NCI-H774 (cell line): ENCODE results near the gene KLC3.
"Not testable (repeated sequence)": the region's sequence is repeated elsewhere in the genome, so short reads cannot be mapped to it uniquely, and the experiment has no call there.

Source experiments
- DNase-seq: peaks from one replicate; lab custom pipeline; 2025; lab: John Stamatoyannopoulos, UW

The KLC3 gene

DNA sequence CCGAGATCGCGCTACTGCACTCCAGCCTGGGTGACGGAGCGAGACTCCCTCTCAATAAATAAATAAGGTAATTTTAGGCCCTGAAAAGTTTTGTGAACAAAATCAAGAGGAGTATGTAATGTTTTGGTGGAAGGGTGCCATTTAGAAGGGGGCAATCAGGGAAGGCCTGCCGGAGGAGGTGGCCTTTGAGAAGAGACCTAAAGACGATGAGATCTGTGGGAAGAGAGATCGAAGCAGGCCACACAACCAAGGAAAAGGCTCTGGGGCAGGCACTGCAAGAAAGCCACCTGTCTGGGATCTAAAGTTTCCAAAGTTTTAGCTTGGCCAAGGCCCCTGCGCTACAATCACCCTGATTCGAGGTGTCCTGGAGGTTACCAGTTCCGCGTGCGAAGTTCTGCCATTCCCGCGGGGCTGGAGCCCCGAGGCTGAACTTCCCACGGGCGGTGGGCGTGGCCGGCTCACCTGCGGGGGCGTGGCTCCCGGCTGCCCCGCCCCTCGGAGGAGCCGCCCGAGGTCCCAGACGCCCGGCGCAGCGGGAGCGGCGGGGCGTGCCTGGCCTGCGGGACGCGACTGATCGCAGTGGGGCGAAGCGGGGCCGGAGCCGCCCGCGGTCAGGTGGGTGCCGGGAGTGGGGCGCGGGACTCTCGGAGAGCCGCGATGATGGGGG, at the start of gene KLC3:
Gene KLC3 (plus strand): TSS at position 519 of the 667 bp plus-strand sequence. CDS start 4,792 bp downstream, outside the sequence.
- peak; percentile 52 for DNase-seq

DNA sequence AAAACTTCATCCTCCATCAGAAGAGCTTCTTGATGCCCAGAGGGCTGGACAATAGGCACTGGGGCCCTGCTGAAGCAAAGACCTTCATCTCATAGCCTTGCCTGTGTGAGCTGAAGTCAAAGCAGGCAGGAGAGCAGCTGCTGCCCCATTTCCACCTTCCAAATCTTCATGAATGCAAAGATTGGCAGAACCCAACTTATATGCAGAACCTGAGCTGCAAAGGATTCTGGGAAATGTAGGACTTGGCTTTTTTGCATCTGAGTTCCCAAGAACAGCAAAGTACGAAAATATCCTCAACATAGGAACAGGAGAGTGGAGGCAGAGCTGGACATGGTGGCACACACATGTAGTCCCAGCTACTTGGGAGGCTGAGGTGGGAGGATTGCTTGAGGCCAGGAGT, 48.7 kb upstream of the KLC3 start:
- no peak for DNase-seq

DNA sequence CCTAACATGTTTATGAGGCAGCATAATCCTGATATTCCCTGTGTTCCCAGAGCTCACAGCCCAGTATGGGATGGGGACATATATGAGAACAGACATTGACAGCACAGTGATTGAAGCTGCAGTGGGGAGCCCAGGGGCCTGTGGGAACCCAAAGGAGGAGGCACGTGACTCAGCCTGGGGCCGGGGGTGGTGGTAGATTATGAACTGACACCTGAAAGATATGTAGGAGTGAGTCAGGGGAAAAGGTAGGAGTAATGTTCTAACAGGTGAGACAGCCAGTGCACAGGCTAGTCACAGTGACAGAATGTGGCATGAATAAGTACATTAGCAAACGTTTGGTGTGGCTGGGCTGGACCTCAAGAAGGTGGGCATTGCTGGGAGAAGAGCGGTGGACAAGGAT, 46.9 kb upstream of the KLC3 start:
- no peak for DNase-seq

DNA sequence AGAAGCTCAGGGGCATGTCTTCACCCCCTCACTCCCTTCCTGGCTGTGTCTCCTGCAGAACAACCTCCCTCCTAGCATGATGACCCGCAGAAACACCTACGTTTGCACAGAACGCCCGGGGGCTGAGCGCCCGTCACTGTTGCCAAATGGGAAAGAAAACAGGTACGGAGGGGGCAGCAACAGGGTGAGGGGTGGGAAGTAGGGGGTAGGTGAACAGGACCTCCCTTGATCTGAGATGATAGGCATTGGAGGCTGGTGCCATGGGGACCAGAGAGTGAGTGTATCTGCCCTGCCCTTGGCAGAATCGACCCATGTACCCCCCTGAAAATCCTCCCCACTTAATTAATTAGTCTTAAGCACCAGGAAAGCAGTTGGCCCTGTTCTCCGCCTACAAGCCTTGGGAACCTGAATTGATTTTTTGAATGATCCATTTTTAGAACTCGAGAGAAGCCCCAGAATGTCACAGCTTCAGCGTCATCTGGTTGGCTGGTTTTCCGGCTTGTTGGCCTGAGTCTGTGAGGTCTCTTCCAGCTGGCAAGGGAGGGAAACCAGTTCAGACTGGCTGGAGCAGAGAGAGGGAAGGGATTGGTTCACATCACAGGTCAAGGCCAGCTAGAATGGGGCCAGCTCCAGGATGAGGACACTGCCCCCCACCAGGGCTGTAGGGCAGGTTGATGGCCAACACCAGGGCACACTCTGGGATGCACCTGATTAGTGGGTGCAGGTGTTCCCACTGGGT, 46.1 kb upstream of the KLC3 start:
- DNase-seq = no peak

DNA sequence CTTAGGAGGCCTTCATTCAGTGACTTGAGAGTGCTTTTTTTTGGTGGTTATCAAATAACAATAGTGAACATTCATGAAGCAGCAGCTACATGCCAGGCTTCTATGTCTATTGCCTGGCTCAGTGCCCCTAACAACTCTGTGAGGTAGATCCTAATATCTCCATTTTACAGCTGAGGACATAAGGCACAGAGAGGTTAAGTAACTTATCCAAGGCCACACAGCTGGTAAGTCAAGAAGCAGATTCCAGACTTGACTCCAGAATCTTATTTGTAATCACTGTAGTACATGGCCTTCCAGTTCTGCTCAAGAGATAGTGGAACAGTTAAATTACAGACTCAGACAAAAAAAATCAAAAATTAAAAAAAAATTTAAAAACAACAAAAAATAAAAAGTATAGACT, 44.7 kb upstream of the KLC3 start:
- DNase-seq = no peak

DNA sequence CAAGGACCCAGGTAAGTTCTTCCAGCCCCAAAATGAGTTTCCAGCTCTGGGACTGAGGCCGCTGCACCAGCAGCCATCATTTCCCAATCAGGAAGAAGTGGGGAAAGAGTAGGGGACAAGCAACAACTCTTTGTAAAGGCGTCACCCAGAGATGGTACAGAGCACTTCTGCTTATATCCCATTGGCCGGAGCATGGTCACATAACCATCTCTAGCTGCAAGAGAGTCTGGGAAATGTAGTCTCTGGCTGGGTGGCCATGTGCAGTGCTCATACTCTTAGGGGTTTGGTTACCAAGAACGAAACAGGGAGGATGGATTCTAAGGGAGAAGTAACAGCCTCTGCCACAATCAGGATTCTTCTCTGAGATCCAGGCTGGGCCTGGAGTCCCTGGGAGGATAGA, 44.2 kb upstream of the KLC3 start:
- DNase-seq = no peak

DNA sequence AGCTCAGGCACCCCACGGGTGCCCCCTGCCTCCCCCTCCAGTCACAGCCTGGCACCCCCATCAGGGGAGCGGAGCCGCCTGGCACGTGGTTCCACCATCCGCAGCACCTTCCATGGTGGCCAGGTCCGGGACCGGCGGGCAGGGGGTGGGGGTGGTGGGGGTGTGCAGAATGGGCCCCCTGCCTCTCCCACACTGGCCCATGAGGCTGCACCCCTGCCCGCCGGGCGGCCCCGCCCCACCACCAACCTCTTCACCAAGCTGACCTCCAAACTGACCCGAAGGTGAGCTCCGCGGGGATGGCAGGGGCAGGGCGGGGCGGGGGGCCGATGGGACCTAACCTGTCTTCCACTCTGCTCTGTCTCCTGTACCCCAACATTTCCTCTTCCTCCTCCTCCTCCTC, 42.9 kb upstream of the KLC3 start:
- DNase-seq = no peak

DNA sequence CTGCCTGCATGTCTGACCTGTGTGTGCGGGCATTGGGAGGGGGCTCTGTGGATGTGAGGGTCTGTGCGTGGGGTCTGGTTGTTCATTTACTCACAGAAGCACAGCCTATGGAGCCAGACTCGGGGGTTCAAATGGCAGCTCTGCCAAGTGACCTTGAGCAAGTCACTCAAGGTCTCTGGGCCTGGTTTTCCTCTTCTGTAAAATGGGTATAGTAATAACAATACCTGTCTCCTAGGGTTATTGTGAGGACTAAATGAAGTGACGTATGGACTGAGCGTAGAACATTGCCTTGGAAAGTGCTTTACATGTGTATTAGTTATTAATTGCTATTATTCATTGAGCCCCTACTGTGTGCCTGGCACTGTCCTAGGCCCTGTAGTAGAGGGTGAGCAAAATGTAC, 42.3 kb upstream of the KLC3 start:
- no peak for DNase-seq

DNA sequence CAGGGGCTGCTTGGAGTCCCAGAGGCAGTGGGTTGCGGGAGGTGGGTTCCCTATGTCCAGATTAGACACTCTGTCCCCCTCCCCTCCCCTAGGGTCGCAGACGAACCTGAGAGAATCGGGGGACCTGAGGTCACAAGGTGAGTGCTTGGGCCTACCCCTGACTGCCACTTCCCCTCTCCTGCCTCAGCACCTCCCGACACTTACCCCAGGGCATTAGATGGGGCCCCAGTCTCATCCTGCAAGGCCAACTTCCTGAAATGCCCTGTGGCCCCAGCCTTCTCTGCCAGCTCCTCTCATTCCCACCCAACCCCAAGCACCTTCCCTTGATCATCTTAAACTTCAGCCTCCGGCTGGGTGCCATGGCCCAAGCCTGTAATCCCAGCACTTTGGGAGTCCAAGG, 40.8 kb upstream of the KLC3 start:
- no peak for DNase-seq

DNA sequence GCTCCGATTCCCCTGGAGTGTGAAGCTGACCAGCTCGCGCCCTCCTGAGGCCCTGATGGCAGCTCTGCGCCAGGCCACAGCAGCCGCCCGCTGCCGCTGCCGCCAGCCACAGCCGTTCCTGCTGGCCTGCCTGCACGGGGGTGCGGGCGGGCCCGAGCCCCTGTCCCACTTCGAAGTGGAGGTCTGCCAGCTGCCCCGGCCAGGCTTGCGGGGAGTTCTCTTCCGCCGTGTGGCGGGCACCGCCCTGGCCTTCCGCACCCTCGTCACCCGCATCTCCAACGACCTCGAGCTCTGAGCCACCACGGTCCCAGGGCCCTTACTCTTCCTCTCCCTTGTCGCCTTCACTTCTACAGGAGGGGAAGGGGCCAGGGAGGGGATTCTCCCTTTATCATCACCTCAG, 38.1 kb upstream of the KLC3 start:
- no peak for DNase-seq

DNA sequence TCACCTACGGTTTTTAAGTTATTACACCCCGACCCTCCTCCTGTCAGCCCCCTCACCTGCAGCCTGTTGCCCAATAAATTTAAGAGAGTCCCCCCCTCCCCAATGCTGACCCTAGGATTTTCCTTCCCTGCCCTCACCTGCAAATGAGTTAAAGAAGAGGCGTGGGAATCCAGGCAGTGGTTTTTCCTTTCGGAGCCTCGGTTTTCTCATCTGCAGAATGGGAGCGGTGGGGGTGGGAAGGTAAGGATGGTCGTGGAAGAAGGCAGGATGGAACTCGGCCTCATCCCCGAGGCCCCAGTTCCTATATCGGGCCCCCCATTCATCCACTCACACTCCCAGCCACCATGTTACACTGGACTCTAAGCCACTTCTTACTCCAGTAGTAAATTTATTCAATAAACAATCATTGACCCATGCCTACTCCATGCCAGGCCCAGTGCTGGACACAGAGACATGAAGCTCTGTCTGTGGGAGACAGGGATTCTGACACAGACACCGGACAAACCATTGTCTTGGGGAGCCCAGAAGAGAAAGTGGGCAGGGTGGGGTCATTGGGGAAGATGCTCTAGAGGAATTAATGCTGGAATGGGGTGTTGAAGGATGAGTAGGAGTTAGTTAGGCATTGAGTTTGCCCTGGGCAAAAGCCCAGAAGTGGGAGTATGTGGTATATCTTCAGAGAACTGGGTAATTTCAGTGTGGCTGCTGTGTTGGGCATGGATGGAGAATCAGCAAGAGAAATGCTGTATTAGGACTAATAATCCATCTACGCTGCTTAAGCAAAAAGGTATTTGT, 37.1 kb upstream of the KLC3 start:
- DNase-seq = no peak

DNA sequence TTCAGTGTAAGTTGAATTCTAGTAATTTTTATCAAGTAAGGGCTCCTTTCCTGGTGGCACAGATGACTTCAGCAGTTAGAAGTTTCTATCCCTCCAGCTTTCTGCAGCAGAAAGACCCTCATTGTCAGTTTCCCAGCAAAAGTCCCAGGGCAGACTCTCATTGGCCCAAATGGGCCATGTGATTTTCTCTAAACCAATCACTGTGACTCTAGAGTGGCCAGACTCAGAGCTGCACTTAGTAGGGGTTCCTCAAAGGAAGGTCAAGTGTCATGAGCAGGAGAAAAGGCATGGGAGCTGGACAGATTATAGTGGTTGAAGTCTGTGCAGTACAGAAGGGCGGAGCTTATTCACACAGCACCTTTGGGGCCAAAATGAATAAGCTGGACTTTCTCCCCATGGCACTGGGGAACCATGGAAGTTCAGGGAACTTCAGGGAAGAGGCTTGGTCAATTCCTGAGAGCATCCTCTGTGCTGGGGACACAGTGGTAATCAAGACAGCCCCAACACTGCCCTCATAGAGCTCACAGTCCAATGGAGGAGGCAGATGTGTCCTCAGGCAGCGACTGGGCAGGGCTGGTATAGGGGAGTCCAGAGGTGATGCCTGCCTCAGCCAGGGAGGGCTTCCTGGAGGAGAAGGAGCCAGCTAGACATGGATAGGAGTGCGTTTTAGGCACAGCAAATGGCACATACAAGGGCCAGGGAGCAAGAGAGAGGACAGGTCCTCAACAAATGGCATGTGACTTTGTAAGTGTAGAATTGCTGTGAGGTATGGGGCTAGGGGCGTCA, 36.2 kb upstream of the KLC3 start:
- DNase-seq = no peak

DNA sequence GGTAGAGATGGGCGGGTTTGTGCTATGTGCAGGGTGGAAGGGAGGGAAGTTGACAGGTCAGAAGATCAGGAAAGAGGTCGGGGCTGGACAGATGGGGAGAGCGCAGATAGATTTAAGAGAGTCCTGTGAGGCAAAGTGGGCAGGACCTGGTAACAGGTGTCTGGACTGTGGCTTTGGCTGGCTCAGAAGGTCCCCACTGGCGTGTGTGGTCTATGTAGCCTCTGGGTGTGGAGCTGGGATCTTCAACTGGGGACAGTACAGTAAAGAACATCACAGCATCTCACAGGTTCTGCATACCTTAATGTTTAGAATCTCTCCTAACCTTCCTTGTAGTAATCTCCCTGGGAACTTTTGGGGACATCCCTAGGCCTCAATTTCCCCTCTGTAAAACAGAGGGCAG, 35.5 kb upstream of the KLC3 start:
- DNase-seq = no peak

DNA sequence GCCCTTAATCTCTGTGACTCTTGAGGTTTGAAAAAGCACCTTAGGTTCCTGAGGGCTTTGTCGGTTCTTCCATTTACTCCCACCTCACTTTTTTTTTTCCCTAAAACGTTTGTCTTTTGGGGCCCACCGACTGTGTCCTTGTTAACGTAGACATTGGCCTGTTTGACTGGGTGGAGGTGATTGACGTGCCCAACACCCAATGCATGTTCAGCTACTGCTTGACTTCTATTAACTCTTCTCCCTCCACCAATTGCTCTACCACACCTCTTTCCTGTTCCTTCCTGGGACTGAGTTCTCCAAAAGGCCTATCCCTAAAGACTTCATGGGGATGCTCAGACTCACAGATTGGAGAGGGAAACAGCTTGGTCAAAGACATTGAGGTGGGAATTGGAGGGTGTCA, 35.1 kb upstream of the KLC3 start:
- DNase-seq = no peak

DNA sequence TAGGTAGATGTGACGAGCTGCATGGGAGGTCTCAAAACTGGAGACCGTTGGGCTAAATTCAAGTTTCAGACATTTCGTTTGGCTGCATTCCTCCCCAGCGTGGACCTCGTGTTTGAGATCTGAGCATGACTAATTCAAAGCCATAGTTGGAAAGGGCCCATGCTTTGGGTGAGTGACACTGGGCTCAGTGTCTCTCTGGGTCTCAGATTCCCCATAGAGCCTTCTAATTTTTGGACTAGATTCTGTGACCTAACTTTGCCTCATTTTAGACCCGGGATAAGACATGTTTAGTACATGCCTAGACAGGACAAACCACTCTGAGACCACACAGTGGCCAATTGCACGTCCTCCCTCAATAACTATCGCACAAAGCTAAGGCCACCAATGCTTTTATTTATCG, 34.5 kb upstream of the KLC3 start:
- no peak for DNase-seq

DNA sequence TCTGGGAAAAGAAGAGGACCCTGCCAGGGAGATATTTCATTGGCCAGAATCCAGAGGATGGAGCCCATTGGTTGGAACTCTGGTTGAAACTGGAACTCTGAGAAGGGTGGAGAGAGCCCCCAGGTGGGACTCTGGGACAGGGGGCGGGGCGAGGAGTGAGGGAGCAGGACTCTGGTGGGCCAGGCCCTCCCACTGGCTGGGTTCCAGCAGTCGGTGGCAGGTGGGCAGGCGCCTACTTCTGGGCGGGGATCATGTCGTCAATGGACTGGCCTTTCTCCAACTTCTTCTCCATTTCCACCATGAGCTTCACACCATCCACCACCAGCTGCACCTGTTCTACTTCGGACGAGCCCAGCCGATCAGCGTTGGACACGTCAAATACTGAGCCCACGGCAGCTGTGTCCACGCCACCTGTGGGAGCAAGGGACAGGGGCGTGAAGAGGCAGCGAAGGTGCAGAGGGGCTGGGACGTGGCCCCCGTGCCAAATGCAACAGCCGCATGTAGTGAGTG, 34.0 kb upstream of the KLC3 start:
- DNase-seq = peak; percentile 83

DNA sequence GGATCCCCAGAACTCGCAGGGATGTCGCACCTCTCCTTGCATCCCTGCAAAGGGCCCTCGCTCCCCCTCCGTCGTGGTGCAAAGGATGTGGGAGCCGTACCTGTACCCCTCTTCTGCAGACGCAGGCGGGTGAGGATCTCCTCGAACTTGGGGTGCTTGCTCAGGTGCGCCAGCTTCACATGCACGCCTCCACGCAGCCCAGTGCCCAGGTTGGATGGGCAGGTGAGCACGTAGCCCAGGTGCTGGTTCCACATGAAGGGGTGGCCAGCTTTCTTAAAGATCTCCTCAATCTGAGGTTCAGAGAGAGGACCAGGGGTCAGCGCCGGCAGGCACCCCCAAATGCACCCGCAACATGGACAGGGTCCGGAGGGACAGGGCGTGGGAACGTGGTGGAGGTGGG, 33.2 kb upstream of the KLC3 start:
- no peak for DNase-seq

DNA sequence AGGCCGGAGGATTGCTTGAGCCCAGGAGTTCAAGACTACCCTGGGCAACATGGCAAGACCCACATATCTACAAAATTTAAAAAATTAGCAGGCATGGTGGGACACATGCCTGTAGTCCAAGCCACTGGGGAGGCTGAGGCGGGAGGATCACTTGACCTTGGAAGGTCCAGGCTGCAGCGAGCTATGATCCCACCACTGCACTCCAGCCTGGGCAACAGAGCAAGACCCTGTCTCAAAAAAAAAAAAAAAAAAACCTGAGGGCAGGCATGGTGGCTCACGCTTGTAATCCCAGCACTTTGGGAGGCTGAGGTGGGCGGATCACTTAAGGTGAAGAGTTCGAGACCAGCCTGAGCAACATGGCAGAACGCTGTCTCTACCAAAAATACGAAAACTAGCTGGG, 31.2 kb upstream of the KLC3 start:
- not testable (repeated sequence) for DNase-seq

DNA sequence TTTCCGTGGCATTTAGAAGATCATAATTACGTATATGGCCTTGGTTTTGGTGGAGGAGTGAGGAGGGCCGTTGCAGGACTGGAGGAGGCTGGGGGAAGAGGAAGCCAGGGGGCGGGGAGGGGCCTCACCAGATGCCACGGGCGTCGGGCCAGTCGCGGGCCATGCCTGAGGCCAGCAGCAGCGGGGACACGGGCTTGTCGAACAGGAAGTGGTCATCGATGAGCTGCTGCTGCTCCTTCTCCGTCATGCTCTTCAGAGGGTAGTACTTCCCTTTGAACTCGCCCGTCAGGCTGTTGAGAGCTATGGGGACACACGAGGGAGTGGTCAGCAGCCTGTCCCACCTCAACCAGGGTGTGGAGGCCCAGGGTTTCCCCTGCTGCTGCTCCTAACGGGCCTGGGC, 28.9 kb upstream of the KLC3 start:
- DNase-seq = no peak

DNA sequence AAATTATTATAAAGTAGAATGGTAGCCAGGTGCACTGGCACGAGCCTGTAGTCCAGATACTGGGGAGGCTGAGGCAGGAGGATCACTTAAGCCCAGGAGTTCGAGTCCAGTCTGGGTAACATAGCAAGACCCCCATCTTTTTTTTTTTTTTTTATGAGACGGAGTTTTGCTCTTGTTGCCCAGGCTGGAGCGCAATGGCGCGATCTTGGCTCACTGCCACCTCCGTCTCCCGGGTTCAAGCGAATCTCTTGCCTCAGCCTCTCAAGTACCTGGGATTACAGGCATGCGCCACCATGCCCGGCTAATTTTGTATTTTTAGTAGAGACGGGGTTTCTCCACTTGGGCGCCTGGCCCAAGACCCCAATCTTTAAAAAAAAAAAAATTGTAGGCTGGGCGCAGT, 28.3 kb upstream of the KLC3 start:
- not testable (repeated sequence) for DNase-seq

DNA sequence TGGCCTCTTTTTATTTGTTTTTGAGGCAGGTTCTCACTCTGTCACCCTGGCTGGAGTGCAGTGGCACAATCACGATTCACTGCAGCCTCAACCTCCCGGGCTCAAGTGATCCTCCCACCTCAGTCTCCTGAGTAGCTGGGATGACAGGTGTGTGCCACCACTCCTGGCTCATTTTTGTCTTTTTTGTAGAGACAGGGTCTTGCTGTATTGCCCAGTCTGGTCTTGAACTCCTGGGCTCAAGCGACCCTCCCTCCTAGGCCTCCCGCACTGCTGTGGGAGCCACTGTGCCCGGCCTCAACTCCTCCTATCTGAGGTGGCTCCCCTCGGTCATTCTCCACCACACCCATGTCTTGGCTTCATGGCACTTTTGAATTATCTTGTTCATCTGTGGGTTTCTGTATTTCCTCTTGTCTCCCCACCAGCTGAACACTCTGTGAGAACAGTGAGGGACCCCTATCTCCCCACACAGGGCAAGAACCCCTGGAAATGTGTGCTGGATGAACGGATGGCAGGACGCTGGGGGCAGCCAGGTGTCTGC, 25.8 kb upstream of the KLC3 start:
- DNase-seq = no peak

DNA sequence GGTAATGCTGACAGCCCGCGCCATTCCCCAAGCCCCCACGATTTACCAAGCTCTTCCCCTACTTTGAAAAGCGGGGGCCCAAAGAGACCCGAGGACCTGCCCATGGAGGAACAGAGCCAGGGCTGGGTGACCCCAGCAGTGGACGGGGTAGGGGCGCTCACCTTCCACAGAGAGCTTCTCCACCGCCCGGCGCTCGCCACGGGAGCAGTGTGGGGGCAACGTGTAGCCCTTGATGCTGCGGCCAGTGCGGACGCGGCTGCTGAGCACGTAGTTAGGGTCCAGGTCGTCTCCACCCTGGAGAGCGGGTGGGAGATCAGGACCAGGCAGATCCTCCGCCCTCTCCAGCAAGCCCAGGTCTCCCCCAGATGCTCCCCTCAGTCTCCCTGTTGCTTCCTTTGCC, 25.2 kb upstream of the KLC3 start:
- DNase-seq = no peak
